Stimulated activated CD8-positive, alpha-beta memory T cell treated with anti-CD3 and anti-CD28 coated beads, Interleukin-15, amount 100 ng/mL, for 48 hours (primary cell): Measurements from ENCODE around the gene ERICH3.
"Not testable (repeated sequence)": the region's sequence is repeated elsewhere in the genome, so short reads cannot be mapped to it uniquely, and the experiment has no call there.

Source experiments
- DNase-seq, 2 donors: peaks; one replicate each; pipeline ENCODE4 v3.0.0-alpha.2; 2020; ENCODE audit warnings: low read depth in 2 of 2

The ERICH3 gene

DNA sequence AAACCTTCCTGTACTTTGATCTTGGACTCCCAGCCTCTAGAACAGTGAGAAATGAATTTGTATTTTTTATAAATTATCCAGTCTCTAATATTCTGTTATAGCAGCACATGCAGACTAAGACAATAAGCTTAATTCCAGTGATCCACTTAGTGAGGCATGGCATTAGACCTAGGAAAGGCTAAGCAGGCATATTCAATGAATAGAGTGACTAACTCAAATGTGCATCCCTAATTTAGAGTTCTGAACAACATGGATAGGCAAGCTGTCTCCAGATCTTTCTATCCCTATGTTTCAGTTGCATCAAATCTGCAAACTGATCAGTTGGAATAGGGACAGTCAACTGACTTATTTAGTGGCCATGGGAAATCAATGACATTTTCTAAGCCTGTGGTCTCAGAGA, 4.3 kb upstream of the ERICH3 start:
- no peak for DNase-seq

DNA sequence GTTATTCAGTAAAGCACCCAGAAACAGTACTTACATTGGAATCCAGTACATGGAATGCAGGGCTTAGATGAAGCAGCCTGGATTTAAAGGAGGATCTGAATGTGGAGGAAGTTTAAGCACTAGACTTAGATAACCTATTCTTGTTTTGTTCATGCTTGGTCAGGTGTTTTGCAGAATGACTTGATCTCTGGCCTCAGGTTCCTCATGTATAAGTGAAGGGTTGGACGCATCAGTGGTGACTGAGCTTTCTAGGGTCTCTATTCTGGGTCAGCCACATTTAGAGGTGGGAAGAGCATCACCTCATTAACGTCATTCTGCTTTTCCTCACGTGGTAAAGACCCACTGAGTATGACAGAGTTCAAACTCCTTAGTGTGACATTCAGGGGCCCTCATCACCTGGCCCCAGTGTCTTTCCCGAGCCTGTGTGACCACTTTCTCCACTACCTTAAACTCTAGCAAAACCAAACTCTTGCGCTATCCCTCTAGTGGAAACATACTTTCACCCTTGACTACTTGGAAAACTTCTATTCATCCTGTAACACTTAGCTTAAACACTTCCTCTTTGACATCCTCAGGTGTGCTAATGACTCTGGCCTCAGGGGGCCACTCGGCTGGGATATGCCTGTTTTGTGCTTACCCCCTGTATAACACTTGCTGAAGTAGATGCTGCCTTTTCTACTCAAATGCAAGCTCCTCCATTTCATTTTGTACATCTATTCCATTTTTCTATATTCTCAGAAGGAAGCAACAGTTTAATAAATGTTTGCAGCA, 871 bp upstream of the ERICH3 start:
- no peak for DNase-seq

DNA sequence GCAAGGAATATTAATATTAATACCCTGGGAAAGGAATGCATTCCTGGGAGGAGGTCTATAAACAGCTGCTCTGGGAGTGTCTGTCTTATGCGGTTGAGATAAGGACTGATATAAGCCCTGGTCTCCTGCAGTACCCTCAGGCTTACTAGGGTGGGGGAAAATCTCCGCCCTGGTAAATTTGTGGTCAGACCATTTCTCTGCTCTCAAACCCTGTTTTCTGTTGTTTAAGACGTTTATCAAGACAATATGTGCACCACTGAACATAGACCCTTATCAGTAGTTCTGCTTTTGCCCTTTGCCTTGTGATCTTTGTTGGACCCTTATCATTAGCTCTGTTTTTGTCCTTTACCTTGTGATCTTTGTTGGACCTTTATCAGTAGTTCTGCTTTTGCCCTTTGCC, 2.7 kb downstream of the ERICH3 start:
- not testable (repeated sequence) for DNase-seq

DNA sequence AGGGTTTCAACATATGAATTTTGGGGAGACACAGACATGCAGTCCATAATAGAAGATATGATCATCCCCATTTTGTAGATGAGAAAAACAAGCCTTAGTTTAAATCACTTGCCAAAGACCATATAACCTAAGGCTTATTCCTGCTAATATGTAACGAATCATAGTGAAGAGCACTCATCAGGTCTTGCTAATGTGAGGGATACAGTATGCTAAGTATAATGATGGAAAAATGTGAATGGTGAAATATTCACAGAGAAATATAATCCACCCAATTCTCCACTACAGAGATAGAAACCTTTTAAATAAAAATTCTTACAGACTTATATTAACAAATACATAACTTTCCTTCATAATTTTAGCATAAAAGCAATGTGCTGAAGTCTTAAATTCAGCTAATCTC, 18.9 kb downstream of the ERICH3 start:
- no peak for DNase-seq

DNA sequence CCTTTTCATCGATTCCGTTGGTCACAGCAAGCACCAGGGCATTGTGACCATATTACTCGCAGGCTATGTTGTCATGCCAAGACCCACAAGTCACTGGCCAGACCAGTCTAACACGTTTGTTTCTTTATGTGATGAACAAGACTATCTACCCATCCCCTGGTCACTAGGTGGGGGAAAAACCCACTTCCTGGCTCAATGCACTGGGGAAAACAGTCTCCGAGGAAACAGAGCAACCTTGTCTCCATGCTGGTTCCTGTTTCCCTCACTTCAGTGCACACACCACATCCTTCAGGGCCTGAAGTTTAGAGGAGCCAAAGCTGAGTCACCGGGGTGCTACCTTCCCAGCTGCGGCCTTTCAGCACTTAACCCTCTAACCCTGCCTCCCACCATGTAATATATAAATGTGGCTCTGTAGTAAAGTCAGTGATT, 20.9 kb downstream of the ERICH3 start:
- no peak for DNase-seq

DNA sequence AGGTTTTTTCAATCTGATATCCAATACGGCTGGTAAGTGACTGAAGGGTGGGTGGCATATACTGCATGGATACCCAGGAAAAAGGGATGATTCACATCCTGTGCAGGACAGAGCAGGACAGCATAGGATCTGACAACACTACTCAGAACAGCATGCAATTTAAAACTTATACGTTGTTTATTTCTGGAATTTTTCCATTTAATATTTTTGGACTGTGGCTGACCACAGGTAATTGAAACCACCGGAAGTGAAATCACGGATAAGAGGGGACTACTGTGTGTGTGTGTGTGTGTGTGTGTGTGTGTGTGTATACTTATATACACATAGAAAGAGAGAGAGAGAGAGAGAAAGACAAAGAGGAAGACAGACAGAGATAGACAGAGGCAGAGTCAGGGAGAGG, 23.0 kb downstream of the ERICH3 start:
- no peak for DNase-seq

DNA sequence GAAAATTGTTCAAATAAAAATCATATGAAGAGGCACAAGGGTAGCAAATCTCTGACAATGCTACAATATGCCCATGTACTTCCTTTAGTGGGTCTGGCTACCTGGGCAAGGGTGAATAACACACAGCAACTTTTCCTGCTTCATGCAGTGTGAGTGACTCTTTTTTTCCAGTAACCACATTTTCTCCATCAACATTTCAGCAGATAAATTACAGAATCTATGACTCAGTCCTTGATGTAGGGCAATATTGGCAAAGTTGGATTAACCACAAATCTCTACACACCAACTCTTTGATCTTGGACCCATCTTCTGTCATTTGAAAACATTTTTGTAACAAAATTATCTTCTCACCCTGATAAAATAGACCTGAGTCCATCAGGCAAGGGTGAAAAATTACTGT, 31.7 kb downstream of the ERICH3 start:
- DNase-seq, result no peak

DNA sequence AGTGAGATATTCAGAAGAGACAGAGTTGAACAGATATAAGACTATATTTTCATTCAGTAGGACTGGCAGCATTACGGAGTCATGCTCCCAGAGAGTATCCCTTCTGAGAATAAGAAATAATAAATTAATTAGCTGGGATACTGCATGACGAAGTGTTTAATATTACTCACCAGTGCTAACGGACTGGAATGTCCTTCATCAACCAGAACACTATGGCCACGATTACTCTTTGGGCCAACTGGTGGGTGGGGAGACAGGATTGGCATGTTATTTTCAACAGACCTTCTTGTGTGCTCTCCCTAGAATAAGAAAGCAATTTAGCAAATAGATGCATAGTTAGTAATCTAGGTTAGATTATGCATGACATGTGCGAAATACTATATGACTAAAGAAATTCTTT, 32.4 kb downstream of the ERICH3 start:
- DNase-seq, result no peak

DNA sequence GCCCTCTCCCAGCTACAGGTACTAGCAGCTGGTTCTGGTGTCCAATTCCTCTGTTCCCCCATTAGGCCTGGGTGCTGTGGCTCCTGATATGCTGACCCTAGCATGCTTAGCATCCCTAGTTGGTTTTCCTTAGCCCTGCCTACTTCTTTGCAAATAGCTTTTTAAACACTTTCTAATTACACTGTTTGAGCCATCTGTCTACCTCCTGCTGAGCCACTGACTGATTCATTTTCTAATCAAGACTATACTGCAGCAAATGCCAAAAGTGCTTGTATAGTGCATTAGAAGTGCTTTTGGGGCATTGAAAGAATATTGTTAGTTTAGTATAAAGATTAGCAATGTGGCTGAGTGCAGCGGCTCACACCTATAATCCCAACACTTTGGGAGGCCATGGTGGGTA, 36.3 kb downstream of the ERICH3 start:
- DNase-seq, result no peak

DNA sequence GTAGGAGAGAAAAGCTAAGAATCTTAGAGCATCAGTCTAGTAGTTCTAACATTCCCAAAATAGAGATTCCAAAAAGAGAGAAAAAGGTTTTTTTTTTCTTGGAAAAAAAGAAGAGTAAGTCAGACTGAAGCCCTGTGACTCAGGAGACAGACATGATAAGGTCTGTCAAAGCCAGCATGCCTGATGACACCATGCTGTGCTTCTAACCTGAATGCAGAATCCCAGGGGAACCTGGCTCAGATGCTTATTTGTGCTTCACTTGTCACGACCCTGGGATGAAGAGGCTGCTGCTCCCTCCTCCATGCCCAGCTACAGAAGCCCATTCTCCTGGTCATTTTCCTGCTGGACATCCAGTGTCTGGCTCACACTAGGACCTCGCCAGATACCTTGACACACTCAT, 44.3 kb downstream of the ERICH3 start:
- no peak for DNase-seq

DNA sequence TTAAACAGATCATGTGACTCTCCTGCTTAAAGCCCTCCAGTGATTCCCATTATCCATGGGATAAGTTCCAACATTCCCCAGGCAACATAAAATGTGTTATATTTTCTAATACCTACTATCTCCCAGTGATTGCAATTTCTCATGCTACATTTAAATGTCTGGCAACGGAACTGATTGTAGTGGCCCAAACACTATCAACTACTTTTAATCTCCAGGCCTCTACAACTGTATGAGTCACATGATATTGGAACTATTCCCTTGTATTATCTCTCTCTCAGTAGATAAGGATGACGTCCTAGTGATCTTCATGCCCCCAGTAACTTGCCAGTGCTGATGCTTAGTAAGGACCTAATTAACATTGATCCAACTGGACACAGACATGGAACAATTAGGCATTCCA, 49.9 kb downstream of the ERICH3 start:
- no peak for DNase-seq

DNA sequence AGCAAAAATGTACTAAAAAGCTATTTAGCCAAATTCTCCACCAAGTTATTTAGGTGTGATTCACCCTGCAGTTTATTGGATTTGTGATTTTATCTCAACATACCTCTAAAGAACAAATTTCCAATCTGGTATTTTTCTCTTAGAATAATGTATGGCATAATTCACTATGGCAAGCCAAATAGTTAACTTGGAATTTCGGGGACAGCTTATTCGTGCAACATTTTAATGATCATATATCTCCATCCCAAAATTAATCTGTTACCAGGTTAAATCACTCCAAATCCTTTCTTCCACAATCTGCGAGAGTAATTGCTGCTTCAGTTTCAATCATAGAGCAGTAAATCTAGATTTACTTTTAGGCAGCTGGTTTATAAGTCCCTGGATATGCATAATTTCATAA, 53.4 kb downstream of the ERICH3 start:
- no peak for DNase-seq

DNA sequence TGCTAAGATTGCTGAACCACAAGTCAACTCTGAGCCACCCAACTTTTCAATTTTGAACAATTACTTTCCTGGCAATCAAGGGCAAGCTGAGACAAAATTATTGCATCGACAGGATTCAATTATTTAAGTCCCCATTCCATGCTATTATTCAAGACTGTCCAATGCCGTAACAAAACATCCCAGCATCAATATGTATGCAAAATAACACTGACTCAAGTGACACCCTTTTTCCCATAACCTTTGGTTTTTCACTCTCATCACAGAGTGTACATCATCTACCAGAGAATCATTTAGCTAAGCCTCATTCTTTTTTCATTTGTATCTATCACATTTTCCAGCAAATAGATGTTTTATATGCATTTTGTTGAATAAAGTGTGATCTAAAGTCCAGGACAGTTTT, 54.6 kb downstream of the ERICH3 start:
- no peak for DNase-seq

DNA sequence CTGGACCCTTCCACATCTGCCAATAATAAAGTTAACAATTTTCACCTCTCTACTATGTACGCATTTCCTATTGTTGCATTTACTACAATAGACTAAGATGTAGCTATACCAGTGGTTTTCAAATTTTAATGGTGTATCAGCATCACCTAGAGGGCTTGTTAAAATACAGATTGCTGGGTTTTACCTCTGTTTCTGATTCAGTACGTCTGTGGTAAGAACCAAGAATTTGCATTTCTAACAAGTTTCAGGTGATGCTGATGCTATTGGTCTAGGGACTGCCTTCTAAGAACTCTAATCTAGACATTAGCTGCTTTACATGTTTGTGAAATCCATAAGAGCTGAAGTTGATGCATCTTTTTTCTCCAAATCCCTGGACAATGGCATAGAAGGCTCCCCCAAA, 59.7 kb downstream of the ERICH3 start:
- DNase-seq, result no peak

DNA sequence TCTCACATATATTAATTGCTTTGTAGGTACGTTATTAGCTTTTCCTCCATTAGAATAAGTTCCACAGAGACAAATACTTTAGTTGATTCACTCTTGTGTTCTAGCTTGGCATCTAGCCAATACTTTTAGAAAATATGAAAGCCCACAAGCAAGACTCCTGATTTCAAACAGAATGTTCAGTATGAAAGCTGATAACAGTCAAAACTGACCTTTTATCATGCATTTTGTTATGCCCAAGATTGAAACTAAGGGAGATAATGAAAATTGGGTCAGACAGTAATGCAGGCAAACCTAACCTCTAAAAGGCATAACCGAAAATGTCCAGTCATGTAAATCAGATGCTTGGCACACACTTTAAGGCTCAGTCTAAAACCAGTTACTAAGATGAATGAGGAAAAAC, 61.7 kb downstream of the ERICH3 start:
- no peak for DNase-seq

DNA sequence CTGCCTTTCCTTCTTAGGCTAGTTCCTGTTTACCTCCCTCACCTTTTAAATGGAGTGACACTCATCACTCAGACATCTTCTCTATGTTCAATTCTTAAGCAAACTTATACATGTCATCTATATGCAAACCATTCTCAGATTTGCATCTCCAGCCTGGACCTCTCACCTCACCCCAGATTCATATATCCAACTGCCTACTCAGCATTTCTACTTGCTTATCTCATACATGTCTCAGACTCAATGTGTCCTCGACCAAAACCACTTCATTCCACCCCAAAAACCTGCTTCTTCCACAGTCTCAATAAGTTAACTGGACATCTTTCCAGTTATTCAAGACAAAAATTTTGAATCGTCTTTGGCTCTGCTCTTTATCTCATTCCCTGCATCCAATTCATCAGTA, 62.6 kb downstream of the ERICH3 start:
- DNase-seq, result no peak

DNA sequence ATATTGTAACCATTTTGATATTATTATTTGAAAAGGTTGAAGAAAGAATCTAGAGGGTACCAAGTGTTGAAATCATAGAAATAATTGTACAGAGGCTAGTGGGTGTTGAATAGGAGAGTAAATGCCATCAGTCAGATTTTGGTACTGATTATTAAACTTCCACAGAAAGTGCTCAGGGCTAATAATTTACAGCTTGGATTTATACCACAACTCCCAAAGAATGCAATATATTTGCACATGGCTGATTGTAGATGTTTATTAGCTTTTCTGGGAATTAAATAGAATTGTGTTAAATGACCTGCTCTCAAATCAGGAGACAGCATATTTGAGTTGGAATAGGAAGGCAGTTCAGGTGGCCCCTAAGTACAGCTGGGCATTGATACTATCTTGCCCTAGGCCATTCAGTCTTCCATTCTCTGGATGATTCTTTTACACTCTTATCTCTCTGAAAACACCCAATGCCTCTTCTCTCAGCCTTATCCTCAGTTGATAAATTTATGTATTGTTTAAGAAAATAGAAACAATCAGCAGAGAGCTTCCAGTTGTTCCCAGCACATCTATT, 63.7 kb downstream of the ERICH3 start:
- DNase-seq, result no peak

DNA sequence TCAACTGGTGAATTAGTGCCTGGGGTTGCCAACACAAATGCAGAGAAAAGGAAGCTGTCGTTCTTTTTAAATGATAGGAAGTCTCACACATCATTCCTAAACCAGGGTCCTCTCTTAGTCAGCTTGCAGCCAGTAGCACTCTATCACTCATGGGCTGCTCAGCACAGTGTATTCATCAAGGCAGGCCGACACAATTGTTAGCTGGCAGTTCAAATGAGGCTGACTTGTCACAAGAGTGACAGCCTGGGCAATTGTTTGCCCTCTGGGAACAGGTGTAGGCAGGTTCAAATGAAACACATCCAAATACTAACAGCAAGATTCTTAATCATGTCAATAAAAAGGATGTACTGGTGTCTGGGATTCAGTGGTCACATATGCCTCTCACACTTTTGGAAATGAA, 76.9 kb downstream of the ERICH3 start:
- no peak for DNase-seq

DNA sequence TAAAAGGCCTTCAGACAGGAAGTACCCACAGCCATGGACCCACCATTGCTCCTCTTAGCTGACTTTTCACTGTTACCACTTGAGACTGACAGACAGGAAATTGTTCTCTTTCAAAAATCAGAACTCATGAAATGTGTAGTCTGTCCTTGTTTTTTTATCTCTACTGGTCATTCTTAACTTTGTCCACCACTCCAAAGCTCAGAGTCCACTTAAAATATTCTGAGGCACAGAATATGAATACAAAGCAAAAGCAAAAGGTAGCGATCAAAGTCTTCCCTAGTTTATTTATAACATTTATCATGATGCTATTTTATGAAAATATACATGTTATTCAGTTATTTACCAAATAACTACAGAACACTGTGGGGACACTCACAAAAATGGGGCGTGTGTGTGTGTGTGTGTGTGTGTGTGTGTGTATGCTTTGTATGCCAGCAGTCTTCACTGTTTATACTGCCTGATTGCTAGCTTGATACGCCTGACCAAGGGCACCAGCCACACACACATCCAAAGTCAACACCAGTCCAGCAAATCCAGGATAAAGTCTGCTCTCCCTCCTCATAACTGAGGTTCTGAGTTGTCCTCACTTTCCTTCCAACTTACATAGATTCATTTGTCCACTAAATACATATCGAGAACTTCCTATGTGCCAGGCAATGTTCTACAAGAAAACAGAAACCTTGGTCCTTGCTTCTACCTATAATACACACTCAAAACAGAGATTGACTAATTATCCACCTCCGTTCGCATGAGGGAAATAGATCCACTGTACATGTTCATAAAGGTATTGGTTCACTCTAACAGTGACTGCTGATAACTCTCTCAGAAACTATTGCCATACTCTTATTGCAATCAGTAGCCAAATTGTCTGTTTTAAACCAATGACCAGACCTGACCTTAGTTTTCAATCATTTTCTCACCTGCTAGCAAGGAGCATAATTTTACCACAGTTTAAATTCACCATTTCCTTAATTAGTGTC, 79.4 kb downstream of the ERICH3 start:
- DNase-seq, result no peak

DNA sequence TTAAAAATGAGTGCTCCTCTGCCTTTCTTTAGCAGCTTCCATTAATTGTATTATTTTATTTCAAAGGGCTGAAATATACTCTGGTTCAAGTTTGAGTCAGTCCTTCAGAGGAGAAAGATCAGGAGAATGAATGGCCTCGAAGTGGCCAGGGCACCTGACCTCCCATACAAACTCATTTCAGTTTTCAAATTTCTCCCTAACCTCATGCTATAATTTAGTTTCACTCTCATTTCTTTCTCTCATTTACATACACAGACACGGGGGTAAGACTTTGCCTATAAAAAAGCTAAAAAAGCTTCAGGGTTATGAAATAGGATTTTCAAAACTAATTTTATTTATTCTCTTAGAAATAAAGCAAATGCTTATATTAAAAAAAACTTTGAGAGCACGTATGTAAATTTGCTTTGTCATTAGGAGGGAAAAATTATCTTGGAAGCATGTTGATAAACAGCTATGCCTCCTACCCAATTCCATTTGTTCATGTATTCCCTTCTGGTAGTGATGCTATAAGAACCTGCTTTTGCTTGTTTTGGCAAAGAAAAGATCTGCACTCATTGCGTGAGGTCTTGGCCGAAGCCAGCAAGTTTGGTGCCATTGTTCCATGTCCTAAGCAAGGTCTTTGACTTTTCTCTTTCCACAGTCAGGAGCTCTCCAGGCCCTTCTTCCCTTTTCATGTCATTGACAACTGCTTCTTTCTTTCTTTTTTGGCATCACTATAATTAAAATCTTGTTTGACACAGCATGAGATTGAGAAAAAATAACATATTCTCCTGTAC, 80.8 kb downstream of the ERICH3 start:
- no peak for DNase-seq

DNA sequence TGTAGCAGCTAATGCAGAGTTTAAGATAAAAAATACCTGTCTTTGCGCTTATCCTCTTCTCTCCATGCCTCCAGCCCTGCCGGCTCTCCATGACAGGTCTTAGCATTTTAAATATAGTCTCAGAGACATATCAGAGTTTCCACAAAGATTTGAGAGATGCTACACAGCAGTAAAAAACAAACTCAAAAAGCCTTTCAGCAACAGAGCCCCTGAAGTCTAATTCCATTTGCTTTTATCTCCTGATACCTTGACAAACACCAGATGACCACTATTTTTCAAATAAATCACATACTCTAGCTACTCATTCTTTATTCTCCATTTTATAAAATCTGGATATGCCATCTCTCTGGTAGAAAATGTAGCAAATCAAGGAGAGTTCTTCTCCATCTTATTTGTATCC, 81.6 kb downstream of the ERICH3 start:
- no peak for DNase-seq

DNA sequence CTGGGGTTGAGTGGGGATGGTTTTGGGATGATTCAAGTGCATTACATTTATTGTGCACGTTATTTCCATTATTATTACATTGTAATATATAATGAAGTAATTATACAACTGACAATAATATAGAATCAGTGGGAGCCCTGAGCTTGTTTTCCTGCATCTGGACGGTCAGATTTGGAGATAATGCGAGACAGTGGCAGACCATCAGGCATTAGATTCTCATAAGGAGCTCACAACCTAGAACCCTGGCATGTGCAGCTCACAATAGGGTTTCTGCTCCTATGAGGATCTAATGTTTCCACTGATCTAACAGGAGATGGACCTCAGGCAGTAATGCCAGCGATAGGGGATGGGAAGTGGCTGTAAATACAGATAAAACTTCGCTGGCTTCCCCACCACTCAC, 83.3 kb downstream of the ERICH3 start:
- DNase-seq, result no peak
